BLaER1 treated with 17β-estradiol and CSF1 and Interleukin-3, amounts not matched to agents 10 nM and 100 nM (cell line): ENCODE results near the gene ZBTB42.

ENCODE experiments used
- H3K27ac ChIP-seq, 11 experiments: shearing (Covaris generic); formaldehyde crosslinking; 2 replicates each; pipeline ENCODE4 v1.8.1; 2022
- H3K27me3 ChIP-seq, 11 experiments: shearing (Covaris generic); formaldehyde crosslinking; 2 replicates each; pipeline ENCODE4 v1.8.1; 2022
- H3K36me3 ChIP-seq, 11 experiments: shearing (Covaris generic); formaldehyde crosslinking; 2 replicates each; pipeline ENCODE4 v1.8.1; 2022
- H3K4me1 ChIP-seq, 10 experiments: shearing (Covaris generic); formaldehyde crosslinking; 2 replicates each; pipeline ENCODE4 v1.8.1; 2022
- H3K4me2 ChIP-seq, 11 experiments: shearing (Covaris generic); formaldehyde crosslinking; 2 replicates each; pipeline ENCODE4 v1.8.1; 2022
- H3K4me3 ChIP-seq, 10 experiments: shearing (Covaris generic); formaldehyde crosslinking; 2 replicates each; pipeline ENCODE4 v1.8.1; 2022
- H3K9ac ChIP-seq, 11 experiments: shearing (Covaris generic); formaldehyde crosslinking; 2 replicates each; pipeline ENCODE4 v1.8.1; 2022
- H3K9me3 ChIP-seq, 11 experiments: shearing (Covaris generic); formaldehyde crosslinking; replicated peaks in 1 of 11; 2 replicates each; pipeline ENCODE4 v1.8.1; 2022
- H4K20me1 ChIP-seq, 11 experiments: shearing (Covaris generic); formaldehyde crosslinking; 2 replicates each; pipeline ENCODE4 v1.8.1; 2022
- Cebpa-rat ChIP-seq, 11 experiments: shearing (Covaris generic); IDR thresholded peaks; 2 replicates each; pipeline ENCODE4 v1.8.1; 2022

Gene ZBTB42

GRCh38 chr14:104788161-104788818 is 12.6 kb upstream of the ZBTB42 start:
- H3K9ac ChIP-seq = peak overlapping the region; percentile 44 to 80 (median 69); a peak in 21 of 22 replicates
- H3K36me3 ChIP-seq = peaks cover 40 to 93% (median 73%) of the 10 kb centered on the region in 11 experiments
- no peaks in the 10 kb centered on the region for H3K9me3 ChIP-seq
- H3K27ac ChIP-seq = peak overlapping the region; percentile 48 to 89 (median 76); a peak in 21 of 22 replicates
- no peaks in the 10 kb centered on the region for H3K27me3 ChIP-seq
- H3K4me3 ChIP-seq = peak overlapping the region in 1 of 10 experiments; percentile 35; a peak in 2 of 20 replicates
- TF ChIP-seq Cebpa-rat (IDR thresholded peaks at IDR 0.05) = no peak
- H3K4me1 ChIP-seq = peaks cover 79 to 97% (median 90%) of the 10 kb centered on the region in 10 experiments
- H4K20me1 ChIP-seq = peaks cover 58 to 100% (median 99%) of the 10 kb centered on the region in 11 experiments
- H3K4me2 ChIP-seq = peak overlapping the region; percentile 83 to 99 (median 95)

GRCh38 chr14:104788873-104789663 is 11.8 kb upstream of the ZBTB42 start:
- peaks cover 60 to 100% (median 100%) of the 10 kb centered on the region in 11 experiments for H4K20me1 ChIP-seq
- peak overlapping the region in 1 of 10 experiments; percentile 35; a peak in 1 of 20 replicates for H3K4me3 ChIP-seq
- no peaks in the 10 kb centered on the region for H3K9me3 ChIP-seq
- no peak for TF ChIP-seq Cebpa-rat (IDR thresholded peaks at IDR 0.05)
- peak overlapping the region; percentile 44 to 80 (median 69); a peak in 21 of 22 replicates for H3K9ac ChIP-seq
- peaks cover 40 to 91% (median 73%) of the 10 kb centered on the region in 11 experiments for H3K36me3 ChIP-seq
- H3K4me2 ChIP-seq = peak overlapping the region; percentile 83 to 99 (median 95); a peak in 20 of 22 replicates
- H3K27me3 ChIP-seq = no peaks in the 10 kb centered on the region
- H3K4me1 ChIP-seq = peaks cover 87 to 99% (median 91%) of the 10 kb centered on the region in 10 experiments
- peak overlapping the region in 10 of 11 experiments; percentile 34 to 89 (median 77); a peak in 12 of 22 replicates for H3K27ac ChIP-seq

GRCh38 chr14:104789752-104790743 is 10.9 kb upstream of the ZBTB42 start:
- Histone ChIP-seq H3K9me3 (no peaks in the 10 kb centered on the region), H3K4me1 (peaks cover 84 to 93% (median 89%) of the 10 kb centered on the region in 10 experiments), H3K36me3 (peaks cover 40 to 81% (median 67%) of the 10 kb centered on the region in 11 experiments), H3K9ac (peak overlapping the region in 10 of 11 experiments; percentile 44 to 99 (median 96); a peak in 18 of 22 replicates), H4K20me1 (peaks cover 54 to 100% (median 100%) of the 10 kb centered on the region in 11 experiments), H3K4me2 (peak overlapping the region in 9 of 11 experiments; percentile 38 to 100 (median 98); a peak in 16 of 22 replicates), H3K27ac (peak overlapping the region in 4 of 11 experiments; percentile 2 to 84 (median 80); a peak in 7 of 22 replicates), H3K4me3 (no peak overlapping the region), H3K27me3 (no peaks in the 10 kb centered on the region)
- no peak for TF ChIP-seq Cebpa-rat (IDR thresholded peaks at IDR 0.05)

- no peaks in the 10 kb centered on the region for H3K9me3 ChIP-seq
- peak overlapping the region in 10 of 11 experiments; percentile 34 to 99 (median 98); a peak in 16 of 22 replicates for H3K9ac ChIP-seq
- H3K27me3 ChIP-seq = 0 out of 22 replicates have a peak, but pooled peaks cover 0 to 1% (median 0%) of the 10 kb centered on the region in 11 experiments
- peak overlapping the region; percentile 93 to 100 (median 97); a peak in 17 of 22 replicates for H3K4me2 ChIP-seq
- peaks cover 46 to 88% (median 87%) of the 10 kb centered on the region in 11 experiments for H4K20me1 ChIP-seq
- H3K4me3 ChIP-seq = no peak overlapping the region
- peaks cover 78 to 87% (median 83%) of the 10 kb centered on the region in 10 experiments for H3K4me1 ChIP-seq
- no peak for TF ChIP-seq Cebpa-rat (IDR thresholded peaks at IDR 0.05)
- H3K27ac ChIP-seq = peak overlapping the region in 4 of 11 experiments; percentile 4 to 36 (median 20); a peak in 3 of 22 replicates
- peaks cover 40 to 73% (median 60%) of the 10 kb centered on the region in 11 experiments for H3K36me3 ChIP-seq
Measured at GRCh38 chr14:104791425-104791824, 9.5 kb upstream of the ZBTB42 start.

GRCh38 chr14:104792101-104792884 is 8.6 kb upstream of the ZBTB42 start:
- peaks cover 40 to 65% (median 55%) of the 10 kb centered on the region in 11 experiments for H3K36me3 ChIP-seq
- peak overlapping the region in 9 of 11 experiments; percentile 6 to 96 (median 46); a peak in 14 of 22 replicates for H3K27ac ChIP-seq
- H3K4me2 ChIP-seq = peak overlapping the region; percentile 93 to 100 (median 97)
- H3K9ac ChIP-seq = peak overlapping the region; percentile 93 to 99 (median 98); a peak in 21 of 22 replicates
- peaks cover 46 to 79% (median 78%) of the 10 kb centered on the region in 11 experiments for H4K20me1 ChIP-seq
- TF ChIP-seq Cebpa-rat (IDR thresholded peaks at IDR 0.05) = no peak
- peaks cover 78 to 87% (median 83%) of the 10 kb centered on the region in 10 experiments for H3K4me1 ChIP-seq
- peaks cover 0 to 10% (median 5%) of the 10 kb centered on the region in 11 experiments; a peak in 8 of 22 replicates for H3K27me3 ChIP-seq
- H3K4me3 ChIP-seq = peak overlapping the region in 3 of 10 experiments; percentile 4 to 97 (median 5); a peak in 1 of 20 replicates
- H3K9me3 ChIP-seq = no peaks in the 10 kb centered on the region

GRCh38 chr14:104792945-104793702 is 7.8 kb upstream of the ZBTB42 start:
- peaks cover 78 to 87% (median 83%) of the 10 kb centered on the region in 10 experiments for H3K4me1 ChIP-seq
- H3K27ac ChIP-seq = peak overlapping the region in 9 of 11 experiments; percentile 6 to 96 (median 49); a peak in 14 of 22 replicates
- peaks cover 0 to 18% (median 13%) of the 10 kb centered on the region in 11 experiments; a peak in 14 of 22 replicates for H3K27me3 ChIP-seq
- peak overlapping the region; percentile 93 to 100 (median 97) for H3K4me2 ChIP-seq
- peak overlapping the region in 9 of 10 experiments; percentile 89 to 100 (median 97); a peak in 18 of 20 replicates for H3K4me3 ChIP-seq
- H3K9me3 ChIP-seq = no peaks in the 10 kb centered on the region
- H3K36me3 ChIP-seq = peaks cover 39 to 57% (median 48%) of the 10 kb centered on the region in 11 experiments
- peaks cover 46 to 74% (median 70%) of the 10 kb centered on the region in 11 experiments for H4K20me1 ChIP-seq
- no peak for TF ChIP-seq Cebpa-rat (IDR thresholded peaks at IDR 0.05)
- H3K9ac ChIP-seq = peak overlapping the region; percentile 93 to 99 (median 98); a peak in 20 of 22 replicates
